ENCODE measurements around the gene ATP2C1.
"Not testable (repeated sequence)": the region's sequence is repeated elsewhere in the genome, so short reads cannot be mapped to it uniquely, and the experiment has no call there.

ATP2C1 gene

GRCh38 chr3:130971208-130971607 is 77.3 kb downstream of the ATP2C1 start:
- TF ChIP-seq Cebpa-rat (IDR thresholded peaks at IDR 0.05): no peak
- Histone ChIP-seq H3K4me1 (no peaks in the 10 kb centered on the region), H3K9ac (no peak overlapping the region), H3K4me2 (no peak overlapping the region), H3K36me3 (peaks cover 48 to 97% (median 81%) of the 10 kb centered on the region in 11 experiments), H4K20me1 (no peaks in the 10 kb centered on the region), H3K9me3 (replicated peaks in 1 of 11) (peaks cover 0 to 9% (median 7%) of the 10 kb centered on the region in 11 experiments; a peak in 10 of 22 replicates), H3K27ac (no peak overlapping the region), H3K27me3 (no peaks in the 10 kb centered on the region), H3K4me3 (no peak overlapping the region)

- H3K27me3 ChIP-seq; H3K27ac ChIP-seq; H3K4me3 ChIP-seq; H3K9me3 ChIP-seq (replicated peaks in 1 of 11); H3K4me1 ChIP-seq; H3K4me2 ChIP-seq; H4K20me1 ChIP-seq; H3K9ac ChIP-seq: not testable (repeated sequence)
- H3K36me3 ChIP-seq: peaks cover 49 to 97% (median 82%) of the 10 kb centered on the region in 11 experiments
Measured at GRCh38 chr3:130972592-130972991, 78.7 kb downstream of the ATP2C1 start.

DNA sequence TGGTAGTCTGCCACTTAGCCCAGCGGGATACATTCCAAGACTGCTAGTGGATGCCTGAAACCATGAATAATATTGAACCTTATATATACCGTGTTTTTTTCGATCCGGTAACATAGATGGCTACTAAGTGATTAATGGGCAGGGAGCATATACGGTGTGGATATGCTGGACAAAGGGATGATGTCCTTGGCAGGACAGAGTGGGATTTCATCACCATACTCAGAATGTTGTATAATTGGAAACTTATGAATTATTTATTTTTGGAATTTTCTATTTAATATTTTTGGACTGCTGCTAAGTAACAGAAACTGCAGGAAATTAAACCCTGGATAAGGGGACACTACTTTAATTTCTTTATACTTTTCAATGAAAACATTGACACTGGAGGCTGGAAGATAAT is 79.5 kb downstream of the ATP2C1 start:
- Histone ChIP-seq H3K27ac (no peak overlapping the region), H3K27me3 (no peaks in the 10 kb centered on the region), H3K9ac (no peak overlapping the region), H3K4me3 (no peak overlapping the region), H3K36me3 (peaks cover 49 to 97% (median 81%) of the 10 kb centered on the region in 11 experiments), H4K20me1 (no peaks in the 10 kb centered on the region), H3K9me3 (replicated peaks in 1 of 11) (peaks cover 0 to 9% (median 7%) of the 10 kb centered on the region in 11 experiments; a peak in 10 of 22 replicates), H3K4me1 (no peaks in the 10 kb centered on the region), H3K4me2 (no peak overlapping the region)
- no peak for TF ChIP-seq Cebpa-rat (IDR thresholded peaks at IDR 0.05)

DNA sequence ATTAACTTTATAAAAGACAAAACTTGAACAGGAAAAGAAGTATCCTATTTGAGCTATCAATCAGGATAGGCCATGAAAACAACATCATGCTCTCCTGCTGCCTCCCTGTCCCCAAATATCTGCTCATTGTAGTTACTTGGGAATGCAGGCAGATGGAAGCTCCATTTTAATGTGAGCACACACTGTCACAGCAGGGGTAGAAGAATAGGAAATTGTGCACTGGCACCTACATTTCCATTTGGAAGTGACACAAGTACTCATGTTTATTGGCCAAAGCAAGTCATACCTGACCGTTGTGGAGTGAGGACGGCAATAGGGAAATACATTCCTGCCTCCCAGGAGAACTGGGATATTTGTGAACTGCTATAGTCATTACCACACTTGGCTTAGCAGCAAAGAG is 80.3 kb downstream of the ATP2C1 start:
- Histone ChIP-seq H3K4me1 (no peaks in the 10 kb centered on the region), H3K4me3 (no peak overlapping the region), H3K27ac (no peak overlapping the region), H3K9me3 (replicated peaks in 1 of 11) (peaks cover 0 to 9% (median 7%) of the 10 kb centered on the region in 11 experiments; a peak in 10 of 22 replicates), H3K9ac (no peak overlapping the region), H3K27me3 (no peaks in the 10 kb centered on the region), H3K36me3 (peaks cover 48 to 97% (median 74%) of the 10 kb centered on the region in 11 experiments), H3K4me2 (no peak overlapping the region), H4K20me1 (no peaks in the 10 kb centered on the region)
- TF ChIP-seq Cebpa-rat (IDR thresholded peaks at IDR 0.05): no peak

DNA sequence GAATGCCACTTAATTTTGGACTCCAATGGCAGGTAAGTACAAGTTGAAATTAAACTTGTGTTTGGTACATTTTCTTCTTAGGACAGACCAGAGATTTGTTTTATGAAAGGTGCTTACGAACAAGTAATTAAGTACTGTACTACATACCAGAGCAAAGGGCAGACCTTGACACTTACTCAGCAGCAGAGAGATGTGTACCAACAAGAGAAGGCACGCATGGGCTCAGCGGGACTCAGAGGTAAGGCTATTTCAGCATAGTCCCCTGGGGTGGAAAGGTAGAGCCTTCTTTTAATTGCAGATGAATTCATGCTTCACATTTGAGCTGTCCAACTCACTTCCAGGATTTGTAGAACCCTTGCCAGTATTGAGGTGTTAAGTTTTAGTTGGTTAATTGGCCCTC is 81.4 kb downstream of the ATP2C1 start:
- H3K4me3 ChIP-seq: no peak overlapping the region
- peaks cover 37 to 97% (median 69%) of the 10 kb centered on the region in 11 experiments for H3K36me3 ChIP-seq
- H3K27me3 ChIP-seq: no peaks in the 10 kb centered on the region
- no peaks in the 10 kb centered on the region for H4K20me1 ChIP-seq
- peaks cover 0 to 9% (median 7%) of the 10 kb centered on the region in 11 experiments; a peak in 10 of 22 replicates for H3K9me3 ChIP-seq (replicated peaks in 1 of 11)
- H3K4me2 ChIP-seq: no peak overlapping the region
- TF ChIP-seq Cebpa-rat (IDR thresholded peaks at IDR 0.05): no peak
- no peaks in the 10 kb centered on the region for H3K4me1 ChIP-seq
- no peak overlapping the region for H3K9ac ChIP-seq
- no peak overlapping the region for H3K27ac ChIP-seq

DNA sequence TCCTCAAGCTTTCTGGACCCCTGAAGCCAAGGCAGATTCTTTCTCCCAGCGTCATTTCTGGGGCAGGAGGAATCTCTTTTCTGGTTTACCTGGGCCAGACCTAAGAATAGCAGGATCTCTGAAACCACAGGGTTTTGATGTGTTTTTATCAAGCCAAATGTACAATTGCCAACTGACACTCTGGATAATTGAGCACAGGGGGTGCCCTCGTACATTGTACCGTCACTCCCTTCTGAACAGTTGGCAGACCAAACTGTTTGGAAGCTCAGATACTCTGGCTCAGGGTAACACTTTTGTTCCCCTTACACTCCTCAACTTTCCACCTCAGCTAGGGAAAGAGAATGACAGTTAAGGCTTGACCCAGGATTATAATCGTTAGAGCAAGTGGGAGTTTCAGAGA is 82.8 kb downstream of the ATP2C1 start:
- H3K9ac ChIP-seq: no peak overlapping the region
- H3K4me3 ChIP-seq: no peak overlapping the region
- H3K36me3 ChIP-seq: peaks cover 23 to 97% (median 67%) of the 10 kb centered on the region in 11 experiments
- no peaks in the 10 kb centered on the region for H4K20me1 ChIP-seq
- no peak overlapping the region for H3K4me2 ChIP-seq
- no peak for TF ChIP-seq Cebpa-rat (IDR thresholded peaks at IDR 0.05)
- no peaks in the 10 kb centered on the region for H3K27me3 ChIP-seq
- no peak overlapping the region for H3K27ac ChIP-seq
- H3K4me1 ChIP-seq: no peaks in the 10 kb centered on the region
- peaks cover 0 to 7% (median 5%) of the 10 kb centered on the region in 11 experiments; a peak in 10 of 22 replicates for H3K9me3 ChIP-seq (replicated peaks in 1 of 11)

DNA sequence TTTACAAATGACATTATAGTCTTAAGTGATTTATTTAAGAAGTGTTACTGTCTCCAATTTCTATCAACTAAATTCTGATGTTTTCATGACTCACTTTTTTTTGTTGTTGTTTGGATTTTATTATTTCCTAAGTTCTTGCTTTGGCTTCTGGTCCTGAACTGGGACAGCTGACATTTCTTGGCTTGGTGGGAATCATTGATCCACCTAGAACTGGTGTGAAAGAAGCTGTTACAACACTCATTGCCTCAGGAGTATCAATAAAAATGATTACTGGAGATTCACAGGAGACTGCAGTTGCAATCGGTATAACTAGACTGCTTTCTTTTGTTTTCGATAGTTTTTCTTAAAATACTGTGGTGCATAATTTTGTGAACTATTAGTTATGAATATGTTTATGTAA is 85.2 kb downstream of the ATP2C1 start:
- H3K4me2 ChIP-seq: no peak overlapping the region

GRCh38 chr3:130981469-130981868 is 87.6 kb downstream of the ATP2C1 start:
- no peaks in the 10 kb centered on the region for H3K4me1 ChIP-seq
- no peak overlapping the region for H3K4me2 ChIP-seq
- H3K27me3 ChIP-seq: no peaks in the 10 kb centered on the region
- H3K9me3 ChIP-seq (replicated peaks in 1 of 11): no peaks in the 10 kb centered on the region
- no peak overlapping the region for H3K27ac ChIP-seq
- no peak for TF ChIP-seq Cebpa-rat (IDR thresholded peaks at IDR 0.05)
- H4K20me1 ChIP-seq: no peaks in the 10 kb centered on the region
- no peak overlapping the region for H3K9ac ChIP-seq
- no peak overlapping the region for H3K4me3 ChIP-seq
- peaks cover 19 to 92% (median 43%) of the 10 kb centered on the region in 11 experiments; a peak in 21 of 22 replicates for H3K36me3 ChIP-seq

More for the DNA sequence above, 85.2 kb downstream of the ATP2C1 start:
- H3K4me1 ChIP-seq: no peaks in the 10 kb centered on the region
- no peak overlapping the region for H3K27ac ChIP-seq
- H4K20me1 ChIP-seq: no peaks in the 10 kb centered on the region
- no peak overlapping the region for H3K4me3 ChIP-seq
- no peaks in the 10 kb centered on the region for H3K9me3 ChIP-seq (replicated peaks in 1 of 11)
- H3K27me3 ChIP-seq: no peaks in the 10 kb centered on the region
- H3K9ac ChIP-seq: no peak overlapping the region
- H3K36me3 ChIP-seq: peaks cover 24 to 97% (median 62%) of the 10 kb centered on the region in 11 experiments
- no peak for TF ChIP-seq Cebpa-rat (IDR thresholded peaks at IDR 0.05)

DNA sequence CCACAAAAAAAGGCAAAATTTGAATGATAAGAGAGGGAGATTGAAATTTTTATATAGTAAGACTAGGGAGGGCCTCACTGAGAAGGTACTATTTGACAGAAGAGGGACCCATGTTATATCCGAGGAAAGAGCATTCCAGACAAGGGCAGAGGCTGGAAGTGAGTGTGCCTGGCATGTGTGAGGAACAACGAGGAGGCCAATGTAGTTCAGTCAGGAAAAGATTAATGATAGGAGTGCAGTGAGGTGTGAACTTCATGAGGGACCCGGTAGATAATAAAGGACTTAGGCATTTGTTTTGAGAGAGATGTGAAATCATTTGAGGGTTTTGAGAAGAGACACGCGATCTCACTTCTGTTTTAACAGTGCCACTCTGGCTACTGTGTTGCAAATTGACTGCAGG is 96.4 kb downstream of the ATP2C1 start:
- peaks cover 29 to 80% (median 47%) of the 10 kb centered on the region in 11 experiments for H3K36me3 ChIP-seq
- no peak overlapping the region for H3K27ac ChIP-seq
- H3K9ac ChIP-seq: no peak overlapping the region
- no peak overlapping the region for H3K4me3 ChIP-seq
- H3K4me2 ChIP-seq: no peak overlapping the region
- no peak for TF ChIP-seq Cebpa-rat (IDR thresholded peaks at IDR 0.05)
- no peaks in the 10 kb centered on the region for H3K27me3 ChIP-seq
- H4K20me1 ChIP-seq: no peaks in the 10 kb centered on the region
- no peaks in the 10 kb centered on the region for H3K4me1 ChIP-seq
- peaks cover 0 to 6% (median 0%) of the 10 kb centered on the region in 11 experiments; a peak in 1 of 22 replicates for H3K9me3 ChIP-seq (replicated peaks in 1 of 11)

DNA sequence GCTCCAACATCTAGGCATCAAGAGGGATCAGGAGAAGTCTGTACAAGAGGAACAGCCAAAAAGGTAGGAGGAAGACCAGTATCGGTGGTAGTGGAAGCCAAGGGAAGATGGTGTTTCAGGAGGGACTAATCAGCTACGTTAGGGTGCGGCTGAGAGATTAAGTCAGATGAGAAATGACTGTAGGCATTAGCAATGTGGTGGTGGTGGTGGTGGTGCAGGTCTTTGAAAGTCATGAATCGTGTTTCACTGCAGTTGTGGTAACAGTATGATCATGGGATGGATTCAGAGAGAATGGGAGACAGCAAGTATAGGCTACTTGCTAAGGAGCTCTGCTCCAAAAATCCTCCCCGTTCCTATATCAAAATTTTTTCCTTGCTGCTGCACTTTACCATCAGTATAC is 97.2 kb downstream of the ATP2C1 start:
- Histone ChIP-seq H3K9me3 (replicated peaks in 1 of 11) (peaks cover 0 to 6% (median 0%) of the 10 kb centered on the region in 11 experiments; a peak in 1 of 22 replicates), H3K4me1 (no peaks in the 10 kb centered on the region), H3K4me3 (no peak overlapping the region), H3K9ac (no peak overlapping the region), H3K36me3 (peaks cover 35 to 85% (median 54%) of the 10 kb centered on the region in 11 experiments), H4K20me1 (no peaks in the 10 kb centered on the region), H3K4me2 (no peak overlapping the region), H3K27ac (no peak overlapping the region), H3K27me3 (no peaks in the 10 kb centered on the region)
- TF ChIP-seq Cebpa-rat (IDR thresholded peaks at IDR 0.05): no peak

Measured in BLaER1 treated with 17β-estradiol and CSF1 and Interleukin-3, amounts not matched to agents 10 nM and 100 nM (cell line).